Uterus (tissue), 2 donors: ENCODE data around the gene TMEM72.

Experiments
- POLR2A ChIP-seq, 2 donors: fragments of 450-650 bp; IDR thresholded peaks; one replicate each; pipeline ENCODE4 v1.6.1; 2016; ENCODE audit warnings: antibody characterized with exemption in 2 of 2, mild to moderate bottlenecking in 1 of 2, moderate library complexity in 1 of 2
- TF ChIP-seq, protein P1 (sequence below), 4 experiments: fragments of 200-600 bp in 2 of 4; fragments of 450-650 bp in 2 of 4; sonication (generic) in 2 of 4; IDR thresholded peaks; one replicate each; pipeline ENCODE4 v1.5.1; 2016 to 2019; ENCODE audit warnings: antibody characterized with exemption in 4 of 4, mild to moderate bottlenecking in 2 of 4, moderate library complexity in 1 of 4

DNA sequence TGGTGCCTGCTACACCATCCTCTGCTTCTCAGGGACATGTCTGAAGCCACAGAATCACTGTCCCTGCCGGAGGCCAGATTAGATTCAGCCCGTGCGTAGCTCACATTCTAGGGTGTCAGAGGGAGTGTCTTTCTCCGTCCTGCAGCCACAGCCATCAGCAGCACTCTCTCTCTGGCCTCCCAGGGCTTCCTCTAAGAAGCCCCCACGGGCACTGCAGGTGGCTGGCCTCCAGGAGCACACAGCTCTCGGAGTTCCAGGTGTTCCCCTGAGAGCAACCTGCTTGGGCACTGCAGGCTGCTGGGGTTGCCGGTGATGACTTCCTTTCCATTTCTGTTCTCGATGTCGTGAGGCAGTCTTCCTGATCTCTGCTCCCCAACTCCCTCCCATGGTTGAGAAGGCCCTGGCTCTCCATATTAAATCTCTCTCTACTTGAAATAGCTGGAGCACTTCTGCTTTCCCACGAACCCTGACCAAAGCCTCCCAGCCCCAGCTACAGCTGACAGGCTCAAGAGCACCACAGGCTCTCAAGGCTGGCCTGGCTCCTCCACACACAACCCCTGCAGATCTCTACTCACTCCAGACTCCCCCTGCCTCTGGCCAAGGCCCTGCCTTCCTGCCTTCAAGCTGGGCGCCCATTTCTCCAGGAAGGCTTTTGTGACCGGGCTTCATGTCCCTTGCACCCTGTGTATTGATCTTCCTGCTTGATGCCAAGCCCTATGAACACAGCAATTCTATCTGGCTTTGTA lies 49.0 kb upstream of the TMEM72 start:
- no peak for TF ChIP-seq POLR2A (IDR thresholded peaks at IDR 0.05)
- TF ChIP-seq, protein P1, sequence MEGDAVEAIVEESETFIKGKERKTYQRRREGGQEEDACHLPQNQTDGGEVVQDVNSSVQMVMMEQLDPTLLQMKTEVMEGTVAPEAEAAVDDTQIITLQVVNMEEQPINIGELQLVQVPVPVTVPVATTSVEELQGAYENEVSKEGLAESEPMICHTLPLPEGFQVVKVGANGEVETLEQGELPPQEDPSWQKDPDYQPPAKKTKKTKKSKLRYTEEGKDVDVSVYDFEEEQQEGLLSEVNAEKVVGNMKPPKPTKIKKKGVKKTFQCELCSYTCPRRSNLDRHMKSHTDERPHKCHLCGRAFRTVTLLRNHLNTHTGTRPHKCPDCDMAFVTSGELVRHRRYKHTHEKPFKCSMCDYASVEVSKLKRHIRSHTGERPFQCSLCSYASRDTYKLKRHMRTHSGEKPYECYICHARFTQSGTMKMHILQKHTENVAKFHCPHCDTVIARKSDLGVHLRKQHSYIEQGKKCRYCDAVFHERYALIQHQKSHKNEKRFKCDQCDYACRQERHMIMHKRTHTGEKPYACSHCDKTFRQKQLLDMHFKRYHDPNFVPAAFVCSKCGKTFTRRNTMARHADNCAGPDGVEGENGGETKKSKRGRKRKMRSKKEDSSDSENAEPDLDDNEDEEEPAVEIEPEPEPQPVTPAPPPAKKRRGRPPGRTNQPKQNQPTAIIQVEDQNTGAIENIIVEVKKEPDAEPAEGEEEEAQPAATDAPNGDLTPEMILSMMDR (IDR thresholded peaks at IDR 0.05) = no peak
